Cortex of kidney (tissue), 1 donor: Measurements from ENCODE around the gene TFAP2A.

Experiments
- DNase-seq: peaks from one replicate; lab custom pipeline; 2025; lab: John Stamatoyannopoulos, UW

TFAP2A gene

GRCh38 chr6:10412461-10413261 is 2.2 kb downstream of the TFAP2A start:
- no peak for DNase-seq

DNA sequence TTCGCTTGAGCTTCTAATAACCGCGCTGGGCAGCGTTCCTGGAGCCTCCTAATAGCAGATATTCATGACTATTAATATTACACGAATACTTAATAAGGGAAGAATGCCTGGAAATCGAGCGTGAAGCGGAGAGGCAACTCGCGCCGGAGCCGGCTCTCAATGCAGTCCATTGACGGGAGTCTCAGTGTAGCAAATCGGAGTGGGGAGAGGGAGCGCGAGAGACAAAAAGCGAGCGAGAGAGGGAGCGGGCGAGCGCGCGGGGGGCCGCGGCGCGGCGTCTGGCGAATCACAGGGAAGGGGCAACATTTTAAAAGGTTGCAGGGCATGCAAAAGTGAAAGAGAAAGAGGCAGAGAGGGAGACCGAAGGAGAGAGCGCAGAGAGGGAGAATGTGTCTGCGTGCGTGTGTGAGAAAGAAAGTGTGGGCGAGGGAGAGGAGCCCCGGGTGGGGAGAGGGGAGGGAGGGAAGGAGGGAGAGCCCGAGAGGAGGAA is 2.9 kb downstream of the TFAP2A start:
- DNase-seq, result no peak

DNA sequence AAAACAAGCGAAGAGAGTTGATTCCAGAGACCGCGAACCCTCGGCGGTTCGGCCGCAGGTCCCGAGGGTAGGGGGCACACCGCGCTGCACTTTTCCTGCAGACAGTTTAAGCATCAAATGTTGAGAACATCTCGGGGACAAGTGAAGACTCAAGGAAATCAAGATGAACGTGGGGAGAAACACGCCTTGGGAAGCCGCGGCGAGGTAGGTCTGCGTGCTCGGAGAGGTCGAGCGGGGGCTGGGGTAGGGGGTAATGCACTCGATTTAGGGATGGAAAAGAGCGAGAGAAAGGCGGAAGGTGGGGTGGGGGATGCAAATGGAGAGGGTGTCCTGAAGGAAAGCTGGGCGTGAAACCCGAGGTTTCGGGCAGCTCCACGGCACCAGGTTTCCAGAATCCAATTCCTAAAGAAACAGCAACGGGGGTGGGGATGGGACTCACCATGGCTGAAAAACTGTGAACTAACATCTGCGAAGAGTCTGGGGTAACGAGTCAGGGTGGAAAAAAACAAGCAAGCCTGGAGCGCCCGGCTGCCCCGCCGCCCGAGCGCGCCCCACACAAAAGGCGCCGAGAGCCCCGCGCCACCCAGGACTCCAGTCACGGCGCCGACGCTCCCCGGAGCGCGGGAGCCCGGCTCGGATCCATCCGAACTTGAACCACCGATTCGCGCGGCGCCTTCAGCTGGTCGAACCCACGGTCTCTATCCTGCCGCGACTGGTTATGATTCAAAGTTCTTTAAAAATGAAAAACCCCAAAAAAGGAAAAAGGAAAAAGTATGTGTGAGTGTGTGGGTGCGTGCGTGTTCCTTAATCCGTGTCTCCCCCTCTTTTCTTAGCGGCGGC is 3.5 kb downstream of the TFAP2A start:
- DNase-seq, result no peak

- DNase-seq, result no peak
Measured at GRCh38 chr6:10410207-10411050, 4.4 kb downstream of the TFAP2A start.

DNA sequence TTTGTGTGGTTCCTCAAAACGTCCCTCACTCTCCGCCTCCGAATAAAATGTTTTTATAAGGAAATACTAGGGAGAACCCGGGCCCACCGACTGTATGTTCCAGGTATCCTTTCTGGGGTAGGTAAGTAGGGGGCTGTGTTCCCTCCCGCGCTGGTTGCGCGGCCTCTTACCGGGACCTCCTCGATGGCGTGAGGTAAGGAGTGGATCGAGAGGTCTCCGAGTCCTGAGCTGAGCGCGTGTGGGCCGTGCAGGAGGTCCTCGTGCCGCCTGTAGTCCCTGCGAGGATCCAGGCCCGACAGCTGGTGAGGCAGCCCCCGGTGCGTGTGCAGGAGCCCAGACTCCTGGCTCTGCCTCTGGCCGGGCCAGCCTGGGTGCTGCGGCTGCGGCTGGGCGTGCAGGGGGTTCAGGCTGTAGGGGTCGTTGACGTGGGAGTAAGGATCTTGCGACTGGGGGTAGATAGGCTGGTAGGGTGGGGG is 5.1 kb downstream of the TFAP2A start:
- DNase-seq, result no peak

DNA sequence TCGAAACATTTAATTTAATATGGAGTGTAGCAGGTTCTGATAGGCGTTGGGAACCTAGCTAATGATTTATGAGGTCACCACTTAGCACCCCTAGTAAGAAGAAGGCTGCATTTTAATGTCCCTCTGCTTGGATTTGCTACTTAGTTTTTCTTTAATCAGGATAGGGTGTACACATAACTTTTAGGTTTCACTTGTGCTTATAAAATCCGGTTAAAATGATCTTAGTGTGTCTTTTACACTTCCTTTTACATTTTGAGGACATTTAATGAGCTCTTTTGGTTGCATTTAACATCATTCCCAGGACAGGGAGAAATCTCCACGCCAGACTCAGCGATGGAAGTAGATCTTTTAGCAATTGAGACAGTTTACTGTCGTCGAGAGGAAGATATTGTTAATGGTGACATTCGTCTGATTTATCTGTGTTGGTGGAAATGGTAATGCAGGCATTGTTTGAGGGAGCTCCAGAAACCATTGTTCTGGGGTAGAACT is 5.6 kb downstream of the TFAP2A start:
- no peak for DNase-seq

DNA sequence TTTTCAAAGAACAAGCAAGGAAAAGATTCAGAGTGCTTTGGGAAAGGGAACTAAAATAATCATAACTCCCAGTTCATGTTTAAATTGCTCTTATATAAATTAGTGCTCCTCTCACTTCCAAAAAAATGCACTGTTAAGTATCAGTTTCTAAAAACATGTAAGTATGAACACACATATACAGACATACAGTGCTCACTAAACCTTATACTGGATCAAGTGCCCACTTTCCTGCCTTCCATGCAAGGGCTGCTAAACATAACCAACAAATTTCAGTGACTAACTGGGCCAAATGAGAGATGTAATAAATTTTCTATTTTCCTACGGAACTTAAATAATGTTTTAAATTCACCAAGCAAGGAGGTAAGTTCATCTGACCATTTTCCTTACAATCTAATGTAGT is 6.4 kb downstream of the TFAP2A start:
- no peak for DNase-seq

- no peak for DNase-seq
Measured at GRCh38 chr6:10407674-10408054, 7.2 kb downstream of the TFAP2A start.

DNA sequence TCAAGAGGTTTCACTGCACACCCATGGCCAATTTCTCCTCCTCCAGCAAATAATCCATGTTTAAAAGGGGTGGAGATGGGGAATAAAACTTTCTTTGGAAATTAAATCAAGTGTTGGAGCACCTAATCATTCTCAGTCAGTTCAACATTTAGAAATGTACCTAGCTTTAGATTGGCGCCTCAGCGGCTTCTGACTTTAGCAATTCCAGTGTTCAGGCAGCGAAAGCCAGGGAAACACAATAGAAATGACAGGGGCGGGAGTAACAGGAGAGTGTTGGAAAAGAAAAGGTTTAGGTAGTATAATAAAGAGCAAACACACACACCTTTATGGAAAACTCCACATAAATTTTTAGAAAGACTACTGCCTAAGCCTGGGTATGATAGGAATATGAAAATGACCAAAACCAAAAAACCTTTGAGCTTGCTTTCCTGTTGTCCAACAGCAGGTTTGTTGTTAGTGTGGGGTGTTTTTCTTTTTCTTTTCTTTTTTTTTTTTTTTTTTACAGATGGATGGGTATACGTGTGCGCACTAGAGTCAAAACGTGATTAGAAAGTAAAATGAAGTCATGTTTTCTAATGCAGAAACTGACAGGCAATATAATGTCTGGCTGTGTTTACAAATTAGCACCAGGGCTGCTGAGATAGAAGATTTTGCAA is 7.7 kb downstream of the TFAP2A start:
- DNase-seq, result no peak

DNA sequence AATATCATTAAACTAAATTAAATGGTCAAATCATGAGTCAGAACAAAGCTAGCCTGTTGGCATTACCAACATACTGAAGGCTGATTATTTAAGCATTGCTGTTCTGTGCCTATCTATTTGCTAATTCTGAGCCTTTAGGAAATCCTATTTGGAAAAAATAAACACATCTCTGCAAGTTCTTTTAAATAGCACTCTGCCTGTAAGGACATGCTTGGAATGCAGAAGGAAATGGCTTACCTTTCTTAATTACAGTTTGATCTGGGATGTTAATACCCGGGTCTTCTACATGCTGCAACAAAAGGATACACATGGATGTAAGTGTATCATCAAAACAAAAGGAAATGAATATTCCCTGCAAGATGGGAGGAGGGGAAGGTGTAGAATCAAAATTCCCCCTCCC is 8.3 kb downstream of the TFAP2A start:
- no peak for DNase-seq

GRCh38 chr6:10405513-10405900 is 9.4 kb downstream of the TFAP2A start:
- DNase-seq, result no peak

DNA sequence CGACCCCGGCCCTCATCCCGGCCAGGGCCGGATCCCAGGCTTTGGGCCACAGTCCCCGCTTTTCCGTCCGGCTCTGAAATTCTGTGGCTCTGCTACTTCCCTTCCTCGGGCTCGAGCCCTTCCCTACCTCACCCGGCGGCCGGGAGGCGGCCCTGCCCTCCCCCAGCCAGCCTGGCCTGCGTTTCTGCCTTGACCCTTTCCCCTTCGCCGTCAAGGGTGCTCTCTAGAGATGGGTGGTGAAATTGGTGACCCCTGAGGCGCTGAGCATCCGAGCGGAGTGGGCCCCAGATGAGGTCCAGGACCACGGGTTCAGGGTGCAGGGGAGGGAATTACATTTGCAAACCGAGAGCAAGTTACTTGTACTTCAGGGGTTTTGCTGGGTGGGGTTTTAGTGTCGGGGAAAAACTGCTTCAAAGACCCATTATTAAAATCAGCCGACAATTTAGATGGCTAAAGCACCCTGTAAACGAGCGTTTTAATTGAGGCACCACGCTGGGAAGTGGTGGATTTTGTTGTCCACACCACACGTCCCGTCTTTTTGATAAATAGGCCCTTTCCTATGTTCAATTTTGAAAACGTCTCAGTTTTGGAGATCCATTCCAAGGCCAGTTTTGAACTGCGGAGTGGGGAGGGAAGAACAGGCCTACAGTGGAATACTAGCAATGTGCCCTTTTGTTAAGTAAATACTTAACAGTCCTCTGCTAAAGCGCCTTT is 9.9 kb downstream of the TFAP2A start:
- no peak for DNase-seq

GRCh38 chr6:10404107-10404798 is 10.6 kb downstream of the TFAP2A start:
- peak; percentile 42 for DNase-seq

- DNase-seq, result no peak
Measured at GRCh38 chr6:10403385-10404106, 11.3 kb downstream of the TFAP2A start.

GRCh38 chr6:10402648-10403311 is 12.1 kb downstream of the TFAP2A start:
- DNase-seq, result no peak

DNA sequence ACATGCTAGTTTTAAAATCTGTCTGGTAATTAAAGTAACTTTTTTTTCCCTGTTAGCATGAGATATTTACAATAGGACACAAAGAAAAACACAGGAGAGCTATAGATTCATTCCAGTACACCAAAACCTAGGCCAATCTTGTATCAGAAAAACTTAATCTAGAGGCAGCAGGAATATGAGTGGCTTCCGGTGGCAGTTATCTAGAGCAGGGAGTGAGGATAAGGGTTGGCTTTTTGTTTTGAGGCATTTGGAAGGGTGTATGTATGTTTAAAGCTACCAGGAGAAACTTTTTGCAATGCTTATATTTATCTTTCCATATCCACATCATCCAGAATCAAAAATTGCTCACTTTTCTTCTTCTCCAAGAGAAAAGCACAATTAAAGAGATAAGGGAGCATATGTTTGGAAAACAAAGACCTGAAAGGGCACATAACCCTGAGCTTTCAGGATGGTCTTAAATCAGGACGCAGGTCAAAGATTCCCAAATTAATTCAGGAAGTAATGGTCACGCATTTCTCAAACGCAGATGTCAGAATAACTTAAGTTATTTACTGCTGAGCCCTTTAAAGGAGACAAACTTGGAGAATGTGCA is 13.1 kb downstream of the TFAP2A start:
- DNase-seq, result no peak

GRCh38 chr6:10401004-10401536 is 13.8 kb downstream of the TFAP2A start:
- no peak for DNase-seq

- DNase-seq, result no peak
Measured at GRCh38 chr6:10400330-10400729, 14.5 kb downstream of the TFAP2A start.
